GM06990 (cell line): ENCODE measurements around the gene CRIM1.

Experiments used
- DNase-seq: peaks from one replicate; pipeline ENCODE4 v3.0.0-alpha.2; 2011; ENCODE audit not compliant: insufficient read length; ENCODE audit errors: extremely low read depth
- H3K27me3 ChIP-seq: replicated peaks from 2 replicates; pipeline ENCODE4 v1.6.0; 2011; ENCODE audit warnings: low read length; ENCODE audit not compliant: control insufficient read depth, insufficient read depth
- H3K36me3 ChIP-seq: 2 replicates; pipeline ENCODE4 v1.5.1; 2011; ENCODE audit warnings: low read length; ENCODE audit not compliant: control insufficient read depth, insufficient read depth
- H3K4me3 ChIP-seq: replicated peaks from 2 replicates; pipeline ENCODE4 v1.5.1; 2011; ENCODE audit warnings: low read depth, mild to moderate bottlenecking, control low read depth, low read length
- CTCF ChIP-seq: IDR thresholded peaks from 2 replicates; pipeline ENCODE4 v1.5.1; 2011; ENCODE audit warnings: low read length, control low read depth, mild to moderate bottlenecking, inconsistent platforms; ENCODE audit not compliant: insufficient read depth, poor library complexity, severe bottlenecking

Gene CRIM1

GRCh38 chr2:36423619-36424120 lies 68.1 kb downstream of the CRIM1 start:
- Histone ChIP-seq H3K36me3 (no peaks in the 10 kb centered on the region), H3K4me3 (no peak overlapping the region), H3K27me3 (no peaks in the 10 kb centered on the region; the same call in 1 of the 2 replicates)
- TF ChIP-seq CTCF = no peak
- DNase-seq = no peak

- Histone ChIP-seq H3K4me3 (no peak overlapping the region), H3K36me3 (no peaks in the 10 kb centered on the region), H3K27me3 (no peaks in the 10 kb centered on the region)
- no peak for TF ChIP-seq CTCF
- DNase-seq = no peak
These were observed 70.2 kb downstream of the CRIM1 start for GRCh38 chr2:36425608-36426355.

- no peak for TF ChIP-seq CTCF
- Histone ChIP-seq H3K4me3 (no peak overlapping the region), H3K27me3 (no peaks in the 10 kb centered on the region), H3K36me3 (no peaks in the 10 kb centered on the region)
- DNase-seq = no peak
These were observed 72.2 kb downstream of the CRIM1 start for GRCh38 chr2:36427790-36428243.

- TF ChIP-seq CTCF = no peak
- H3K36me3 ChIP-seq = no peaks in the 10 kb centered on the region
- no peak overlapping the region for H3K4me3 ChIP-seq
- DNase-seq = no peak
- H3K27me3 ChIP-seq = no peaks in the 10 kb centered on the region
These were observed 75.0 kb downstream of the CRIM1 start for GRCh38 chr2:36430549-36430948.

GRCh38 chr2:36432479-36432878 lies 76.9 kb downstream of the CRIM1 start:
- Histone ChIP-seq H3K27me3 (no peaks in the 10 kb centered on the region), H3K36me3 (no peaks in the 10 kb centered on the region), H3K4me3 (no peak overlapping the region)
- TF ChIP-seq CTCF = no peak
- no peak for DNase-seq
